ENCODE measurements around the gene GARIN3.
"Not testable (repeated sequence)": the region's sequence is repeated elsewhere in the genome, so short reads cannot be mapped to it uniquely, and the experiment has no call there.

The GARIN3 gene

DNA sequence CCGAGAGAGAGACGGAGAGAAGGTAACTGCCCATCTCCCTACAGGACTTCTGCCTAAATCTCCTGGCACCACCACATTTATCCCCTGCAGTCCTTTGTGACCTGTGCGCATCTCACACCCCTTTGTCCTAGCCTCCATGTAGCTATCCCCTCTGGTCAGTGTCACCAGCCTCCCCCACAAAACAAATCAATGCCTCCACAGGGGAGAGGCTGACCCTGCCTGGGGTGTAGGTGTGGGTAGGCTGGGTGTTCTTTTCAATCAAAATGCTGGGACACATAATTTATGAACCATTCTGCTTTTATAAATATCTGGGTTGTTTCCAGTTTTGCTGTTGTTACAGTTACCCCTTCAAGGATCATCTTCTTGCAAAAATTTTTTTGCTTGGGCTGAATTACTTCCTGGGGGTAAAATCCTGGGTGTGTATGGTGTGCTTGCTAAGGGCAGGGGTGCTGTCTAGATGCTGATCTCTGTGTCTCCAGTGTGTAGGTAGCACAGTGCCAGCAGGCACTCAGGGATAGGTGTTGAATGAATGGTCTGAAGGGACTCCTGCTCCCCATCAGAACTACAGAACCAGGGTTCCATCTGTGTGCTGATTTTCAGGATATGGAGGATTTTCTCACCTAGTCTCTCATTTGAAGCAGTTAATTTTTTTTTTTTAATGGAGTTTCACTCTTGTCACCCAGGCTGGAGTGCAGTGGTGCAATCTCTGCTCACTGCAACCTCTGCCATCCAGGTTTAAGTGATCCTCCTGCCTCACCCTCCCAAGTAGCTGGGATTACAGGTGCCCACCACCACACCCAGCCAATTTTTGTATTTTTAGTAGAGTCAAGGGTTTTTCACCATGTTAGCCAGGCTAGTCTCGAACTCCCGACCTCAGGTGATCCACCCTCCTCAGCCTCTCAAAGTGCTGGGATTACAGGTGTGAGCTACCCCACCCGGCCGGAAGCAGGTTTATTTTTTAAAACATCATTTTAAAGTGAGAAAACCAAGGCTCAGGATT, at the start of gene GARIN3:
Gene GARIN3, minus strand, starts transcription at position 51 of the 1,000 bp plus-strand sequence. CDS start 96 bp downstream, outside the sequence.
- DNase-seq: no peak

DNA sequence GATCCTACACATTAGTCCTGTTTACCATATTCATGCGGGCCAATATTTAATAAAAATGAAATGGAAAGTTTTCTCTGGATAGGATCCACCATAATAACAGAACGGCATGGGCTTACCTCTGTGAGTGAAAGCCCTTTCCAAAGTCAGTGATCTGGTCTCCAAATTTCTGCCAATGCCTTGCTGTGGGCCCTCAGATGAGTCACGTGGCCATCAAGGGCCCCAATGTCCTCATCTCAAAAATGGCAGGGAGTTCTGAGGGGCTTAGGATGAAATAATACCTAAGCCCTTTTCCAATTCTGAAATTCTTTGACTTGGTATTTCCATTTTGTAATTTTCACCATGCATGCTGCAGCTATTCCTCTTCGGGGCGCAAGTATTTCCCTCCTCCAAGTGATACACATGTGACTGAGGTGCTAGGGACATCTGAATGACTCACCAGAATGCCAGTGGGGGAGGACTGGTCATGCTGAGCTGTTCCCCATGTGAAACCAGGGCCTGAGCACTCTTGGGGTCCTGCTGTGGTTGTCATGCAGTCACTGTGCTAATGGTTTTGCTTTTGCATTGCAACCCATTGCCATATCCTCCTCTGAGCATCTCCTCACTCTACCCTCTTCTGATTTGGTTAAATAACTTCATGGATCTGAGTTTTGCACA, 49.6 kb upstream of the GARIN3 start:
- DNase-seq: no peak

DNA sequence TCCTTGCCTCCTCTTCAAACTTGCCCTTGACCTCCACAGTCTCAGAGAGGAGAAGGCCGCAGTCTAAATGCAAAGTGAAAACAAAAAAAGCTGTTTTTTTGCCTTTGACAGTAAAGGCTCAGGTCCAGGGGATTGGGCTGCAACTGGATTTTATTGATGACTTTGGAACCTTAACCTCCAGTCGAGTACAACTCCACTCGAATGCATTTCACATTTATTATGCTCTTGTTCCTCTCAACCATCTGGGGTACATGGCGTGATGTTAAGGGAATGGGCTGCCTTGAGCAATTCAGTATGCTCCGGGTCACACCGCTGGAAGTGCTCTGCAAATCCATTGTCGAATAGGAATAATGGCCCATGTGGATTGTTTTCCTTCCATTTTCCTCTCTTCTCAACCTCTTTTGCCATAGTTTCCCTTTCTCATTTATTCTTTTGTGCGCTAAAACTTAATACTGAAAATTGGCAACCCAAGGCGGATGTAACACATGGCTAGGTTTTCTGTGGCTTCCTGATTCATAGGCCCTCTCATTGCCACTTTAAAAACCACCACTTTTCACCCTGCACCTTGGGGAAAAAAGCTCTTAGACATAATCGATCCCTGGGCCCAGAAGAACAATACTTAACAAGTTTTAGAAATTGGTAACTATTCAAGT, 48.9 kb upstream of the GARIN3 start:
- no peak for DNase-seq

DNA sequence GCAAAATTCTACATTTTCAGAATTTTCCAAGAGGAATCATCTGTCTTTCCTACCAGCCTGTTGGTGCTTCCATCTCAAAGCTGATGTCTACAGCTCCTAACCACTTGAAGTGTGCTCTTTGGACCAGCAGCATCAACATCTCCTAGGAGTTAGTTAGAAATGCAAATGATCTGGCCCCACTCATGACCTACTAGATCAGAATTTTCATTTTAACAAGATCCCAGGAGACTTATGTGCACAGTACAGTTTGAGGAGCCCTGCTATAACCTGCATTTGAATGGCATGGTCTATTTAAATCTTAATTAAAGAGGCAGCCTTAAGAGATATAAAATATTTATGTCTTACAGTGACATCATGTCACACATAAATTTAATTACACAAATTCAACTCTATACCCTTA, 48.4 kb upstream of the GARIN3 start:
- no peak for DNase-seq

DNA sequence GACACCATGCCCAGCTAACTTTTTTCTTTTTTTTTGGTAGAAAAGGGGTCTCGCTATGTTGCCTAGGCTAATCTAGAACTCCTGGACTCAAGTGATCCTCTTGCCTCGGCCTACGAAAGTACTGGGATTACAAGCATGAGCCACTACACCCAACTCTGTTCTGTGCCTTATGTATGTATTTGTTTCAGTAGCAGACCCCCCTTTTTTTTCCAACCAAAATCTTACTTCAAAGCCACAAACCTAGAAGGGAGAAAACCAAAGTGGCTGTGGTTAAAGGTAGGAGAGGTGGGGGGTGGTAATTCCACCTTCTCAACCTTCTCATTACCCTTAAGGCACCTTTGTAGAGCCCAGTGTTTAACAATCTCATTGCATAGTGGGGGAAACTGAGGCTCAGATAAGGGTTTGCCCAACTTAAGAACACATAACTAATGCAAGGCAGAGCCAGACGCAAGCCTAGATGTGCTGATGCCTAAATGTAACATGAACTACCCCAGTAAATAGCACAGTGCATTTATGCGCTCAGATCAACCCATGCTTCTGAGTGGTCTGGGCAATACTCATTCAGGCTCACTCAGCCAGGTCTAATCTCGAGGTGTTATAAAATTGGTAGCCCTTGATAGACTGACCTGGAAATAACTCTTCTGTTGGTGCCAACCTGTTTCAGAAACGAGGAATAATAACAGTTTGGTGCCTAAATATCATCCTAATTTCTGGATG, 47.6 kb upstream of the GARIN3 start:
- no peak for DNase-seq

DNA sequence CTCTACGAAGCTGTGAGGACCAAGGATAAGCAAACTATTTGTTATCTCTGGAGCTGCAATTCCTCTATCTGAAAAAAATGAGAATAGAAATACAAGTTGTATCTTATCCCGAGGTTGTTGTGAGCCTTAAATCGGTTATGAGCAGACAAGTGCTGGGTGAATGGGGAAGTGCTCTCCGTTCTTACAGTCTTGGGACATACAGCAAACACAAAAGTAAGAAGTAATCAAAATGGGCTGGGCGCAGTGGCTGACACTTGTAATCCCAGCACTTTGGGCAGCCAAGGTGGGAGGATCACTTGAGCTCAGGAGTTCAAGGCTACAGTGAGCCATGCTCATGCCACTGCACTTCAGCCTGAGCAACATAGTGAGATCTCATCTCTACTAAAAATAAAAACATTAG, 46.2 kb upstream of the GARIN3 start:
- DNase-seq: no peak

DNA sequence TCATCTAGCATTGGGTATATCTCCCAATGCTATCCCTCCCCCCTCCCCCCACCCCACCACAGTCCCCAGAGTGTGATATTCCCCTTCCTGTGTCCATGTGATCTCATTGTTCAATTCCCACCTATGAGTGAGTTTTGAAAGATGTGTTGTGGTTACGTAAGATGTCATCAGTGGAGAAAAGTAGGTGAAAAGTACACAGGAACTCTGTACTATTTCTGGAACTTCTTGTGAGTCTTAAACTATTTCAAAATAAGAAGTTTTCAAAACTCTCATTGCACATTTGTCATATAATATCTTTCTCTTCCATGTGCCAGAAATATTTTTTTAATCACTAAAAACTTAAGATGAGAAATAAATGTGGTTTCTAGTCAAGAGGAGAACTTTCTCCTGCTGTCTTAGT, 44.6 kb upstream of the GARIN3 start:
- not testable (repeated sequence) for DNase-seq

DNA sequence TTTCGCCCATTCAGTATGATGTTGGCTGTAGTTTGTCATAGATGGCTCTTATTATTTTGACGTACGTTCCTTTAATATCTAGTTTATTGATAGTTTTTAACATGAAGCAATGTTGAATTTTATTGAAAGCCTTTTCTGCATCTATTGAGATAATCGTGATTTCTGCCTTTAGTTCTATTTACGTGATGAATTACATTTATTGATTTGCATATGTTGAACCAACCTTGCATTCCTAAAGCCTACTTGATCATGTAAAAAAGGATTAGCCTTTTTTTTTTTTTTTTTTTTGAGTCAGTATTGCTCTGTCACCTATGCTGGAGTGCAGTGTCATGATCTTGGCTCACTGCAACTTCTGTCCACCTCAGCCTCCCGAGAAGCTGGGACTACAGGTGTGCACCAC, 39.6 kb upstream of the GARIN3 start:
- DNase-seq: no peak

DNA sequence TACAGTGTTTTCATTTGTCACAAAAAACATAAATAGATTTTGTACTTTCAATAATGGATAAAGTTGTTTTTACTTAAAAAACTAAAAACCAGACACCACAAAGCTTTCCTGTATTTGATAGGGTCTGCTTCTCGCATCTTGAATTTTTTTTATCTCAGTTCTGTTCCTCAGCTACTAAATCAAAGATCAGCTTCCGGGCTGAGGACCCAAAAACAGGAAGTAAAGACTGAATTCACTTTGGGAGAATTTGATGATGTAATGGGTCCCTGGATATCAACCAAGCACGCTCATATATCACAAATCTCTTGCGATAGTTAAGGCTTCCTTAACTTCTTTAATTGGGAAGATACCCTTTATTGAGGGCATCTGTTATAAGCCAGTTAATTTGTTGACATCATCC, 38.7 kb upstream of the GARIN3 start:
- no peak for DNase-seq

DNA sequence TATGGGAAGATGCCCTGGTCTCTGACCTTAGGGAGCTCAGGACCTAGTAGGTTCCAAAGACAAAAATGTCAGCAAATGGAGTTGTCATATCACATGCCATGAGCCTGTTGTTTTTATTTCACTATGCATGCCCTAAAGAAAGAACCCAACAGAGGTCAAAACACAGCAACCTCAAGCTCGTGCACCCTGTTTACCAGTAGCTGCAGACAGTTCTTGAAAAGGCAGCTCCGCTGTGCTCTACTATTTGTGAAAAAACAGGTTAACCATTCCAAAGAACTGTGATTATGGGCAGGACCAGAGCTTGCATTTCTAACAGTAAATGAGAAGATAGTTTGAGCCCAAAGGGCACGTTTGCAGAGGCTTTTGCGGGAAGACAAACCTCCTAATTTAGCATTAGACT, 37.4 kb upstream of the GARIN3 start:
- DNase-seq: no peak

DNA sequence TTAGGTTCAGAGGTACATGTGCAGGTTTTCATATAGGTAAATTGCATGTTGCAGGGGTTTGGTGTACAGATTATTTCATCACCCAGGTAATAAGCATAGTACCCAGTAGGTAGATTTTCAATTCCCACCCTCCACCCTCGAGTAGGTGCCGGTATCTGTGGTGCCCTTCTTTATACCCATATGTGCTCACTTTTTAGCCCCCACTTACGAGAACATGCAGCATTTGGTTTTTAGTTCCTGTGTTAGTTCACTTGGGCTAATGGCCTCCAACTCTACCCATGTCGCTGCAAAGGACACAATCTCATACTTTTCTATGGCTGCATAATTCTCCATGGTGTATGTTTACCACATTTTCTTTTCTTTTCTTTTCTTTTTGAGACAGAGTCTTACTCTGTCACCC, 35.8 kb upstream of the GARIN3 start:
- no peak for DNase-seq

DNA sequence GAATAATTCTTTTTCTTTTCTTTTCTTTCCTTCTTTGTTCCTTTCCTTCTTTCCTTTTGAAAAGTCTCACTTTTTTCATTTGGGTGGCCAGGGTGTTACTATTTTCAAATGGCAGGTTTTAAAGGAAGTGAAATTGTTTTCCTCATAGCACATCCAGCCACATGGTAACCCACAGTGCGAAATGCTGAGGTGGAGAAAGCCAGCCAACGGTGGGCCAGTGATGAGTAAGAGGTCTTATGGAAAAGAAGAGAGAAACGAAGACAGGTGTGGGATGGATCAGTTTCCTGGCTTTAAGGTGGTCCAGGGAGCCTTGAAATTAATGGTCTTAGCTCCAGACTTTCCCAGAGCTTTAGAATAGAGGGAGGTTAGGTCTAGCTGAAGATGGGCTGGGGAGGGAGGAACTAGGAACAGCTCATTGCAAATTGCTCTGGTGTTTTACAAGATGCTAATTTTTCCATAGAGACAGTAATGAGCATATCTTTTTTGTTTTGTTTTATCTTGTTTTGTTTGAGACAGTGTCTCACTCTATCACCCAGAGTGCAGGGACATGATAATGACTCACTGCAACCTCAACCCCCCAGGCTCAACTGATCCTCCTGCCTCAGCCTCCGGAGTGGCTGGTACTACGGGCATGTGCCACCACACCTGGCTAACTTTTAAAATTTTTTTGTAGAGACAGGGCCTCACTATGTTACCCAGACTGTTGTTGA, 32.4 kb upstream of the GARIN3 start:
- DNase-seq: no peak

DNA sequence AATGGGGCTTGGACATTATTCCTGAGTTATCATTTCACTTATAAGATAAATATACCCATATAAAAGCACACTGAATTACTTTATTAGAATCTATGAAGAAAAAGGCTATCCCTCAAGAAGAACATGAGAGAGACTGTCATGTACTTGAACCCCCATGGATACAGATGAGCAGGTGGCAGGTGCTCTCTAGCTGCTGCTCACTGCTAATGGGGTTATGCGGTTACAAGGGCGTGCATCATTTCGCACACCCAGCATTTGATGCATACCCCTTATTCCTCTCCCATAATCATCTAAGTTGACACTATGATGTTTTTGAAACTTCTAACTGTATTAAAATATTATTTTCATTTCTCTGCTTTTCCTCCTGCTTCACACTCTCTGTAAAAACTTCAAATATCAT, 31.0 kb upstream of the GARIN3 start:
- no peak for DNase-seq

DNA sequence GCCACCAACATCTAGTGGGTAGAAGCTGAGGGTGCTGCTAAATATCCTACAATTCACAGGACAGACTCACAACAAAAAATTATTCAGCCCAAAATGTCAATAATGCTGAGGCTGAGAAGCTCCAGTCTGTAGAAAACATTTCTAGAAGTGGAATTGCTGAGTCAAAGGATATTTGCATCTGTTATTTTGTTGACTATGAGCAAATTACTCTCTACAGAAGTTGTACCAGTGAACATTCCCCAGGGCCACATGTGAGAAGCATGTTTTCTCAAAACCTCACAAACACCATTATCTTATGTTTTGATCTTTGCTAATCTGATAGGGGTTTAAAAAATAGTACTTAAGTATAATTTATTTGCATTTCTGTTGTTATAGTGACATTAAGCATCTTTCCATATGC, 30.0 kb upstream of the GARIN3 start:
- DNase-seq: no peak

DNA sequence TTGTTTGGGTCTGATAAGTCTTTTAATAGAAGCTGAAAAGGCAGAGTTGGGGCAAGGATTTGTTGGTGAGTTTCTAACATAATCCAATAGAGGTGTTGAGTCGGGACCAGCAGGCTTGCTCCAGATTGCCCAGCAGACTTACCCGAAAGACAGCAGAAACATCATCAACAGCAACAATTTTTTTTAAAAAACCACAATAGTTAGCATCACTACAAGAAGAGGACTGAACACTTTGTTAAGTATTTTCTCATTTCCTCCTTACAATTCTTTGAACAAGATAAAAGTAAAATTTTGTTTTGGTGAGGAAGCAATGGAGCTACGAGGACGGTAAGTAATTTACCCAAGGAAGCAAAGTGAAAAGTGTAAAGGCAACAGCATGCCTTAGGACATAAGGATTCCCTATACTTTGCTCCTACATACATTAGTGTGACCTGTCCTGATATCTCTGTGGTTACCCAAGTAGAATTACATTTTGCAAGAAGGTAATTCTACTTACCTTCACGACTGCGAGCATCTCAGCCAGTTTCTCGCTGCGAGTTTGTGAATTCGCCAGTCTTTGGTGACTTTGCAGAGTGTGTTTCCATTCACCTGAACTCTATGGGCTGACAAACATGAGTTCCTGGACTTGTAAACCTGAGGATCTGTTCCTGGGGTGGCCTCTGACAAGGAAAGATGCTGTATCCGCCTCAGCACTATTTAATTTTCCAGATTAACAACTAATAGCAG, 27.8 kb upstream of the GARIN3 start:
- no peak for DNase-seq

DNA sequence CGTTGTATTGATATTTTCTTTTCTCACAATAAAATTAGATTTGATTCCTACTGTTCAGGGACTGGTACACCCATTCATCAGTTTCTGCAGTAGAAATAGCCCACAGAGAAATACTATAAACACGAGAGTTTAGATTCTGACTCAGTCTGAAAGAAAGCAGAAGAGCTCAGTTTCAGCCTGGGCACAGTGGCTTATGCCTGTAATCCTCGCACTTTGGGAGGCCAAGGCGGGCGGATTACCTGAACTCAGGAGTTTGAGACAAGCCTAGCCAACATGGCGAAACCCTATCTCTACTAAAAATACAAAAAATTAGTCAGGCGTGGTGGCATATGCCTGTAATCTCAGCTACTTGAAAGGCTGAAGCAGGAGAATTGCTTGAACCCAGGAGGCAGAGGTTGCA, 23.2 kb upstream of the GARIN3 start:
- no peak for DNase-seq

DNA sequence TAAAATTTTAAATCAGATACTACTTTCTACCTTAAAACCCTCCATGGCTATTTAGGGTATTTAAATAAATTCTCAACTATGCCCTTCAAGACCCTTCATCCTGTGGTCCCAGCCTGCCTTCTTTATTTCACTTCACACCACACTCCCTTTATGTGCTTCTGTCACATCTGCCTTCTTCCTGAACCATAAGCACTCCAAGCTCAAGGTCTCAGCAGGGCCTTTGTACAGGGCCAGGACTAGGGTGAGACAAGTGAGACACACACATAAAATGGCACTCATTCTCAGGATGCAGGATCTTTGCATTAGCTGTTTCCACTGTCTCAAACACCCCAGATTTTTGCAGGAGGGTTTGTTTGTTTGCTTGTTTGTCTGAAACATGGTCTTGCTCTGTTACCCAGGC, 22.2 kb upstream of the GARIN3 start:
- DNase-seq: no peak

DNA sequence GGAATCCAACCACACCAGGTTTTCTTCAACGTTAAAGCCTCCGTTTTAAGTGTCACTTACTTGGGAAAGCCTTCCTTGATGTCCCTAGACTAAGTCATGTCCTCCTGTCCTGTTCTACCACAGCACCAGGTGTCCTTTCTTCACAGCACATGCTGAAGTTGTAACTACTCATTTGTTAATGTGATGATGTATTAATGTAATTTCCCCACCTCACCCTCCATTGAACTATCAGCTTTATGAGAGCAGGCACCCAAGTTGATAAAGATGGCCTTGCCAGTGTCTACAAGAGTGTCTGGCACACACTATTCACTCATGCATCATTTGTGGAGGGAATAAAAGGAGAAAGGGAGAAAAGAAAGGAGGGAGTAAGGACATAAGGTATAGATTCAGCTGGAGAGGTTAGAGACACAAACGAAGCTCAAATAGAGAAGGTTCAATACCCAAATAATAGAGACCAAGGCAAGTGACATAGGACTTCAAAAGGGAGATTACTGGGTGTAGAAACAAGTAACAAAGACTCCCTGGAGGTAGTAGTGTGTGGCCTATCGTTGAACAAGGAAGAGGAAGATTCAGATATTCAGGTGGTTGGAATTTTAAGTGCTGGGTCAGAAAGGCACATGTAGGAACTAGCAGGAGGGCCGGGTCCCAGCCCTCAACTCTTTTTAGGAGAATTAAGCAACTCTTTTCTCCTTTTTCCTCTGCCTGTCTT, 21.1 kb upstream of the GARIN3 start:
- DNase-seq: no peak

DNA sequence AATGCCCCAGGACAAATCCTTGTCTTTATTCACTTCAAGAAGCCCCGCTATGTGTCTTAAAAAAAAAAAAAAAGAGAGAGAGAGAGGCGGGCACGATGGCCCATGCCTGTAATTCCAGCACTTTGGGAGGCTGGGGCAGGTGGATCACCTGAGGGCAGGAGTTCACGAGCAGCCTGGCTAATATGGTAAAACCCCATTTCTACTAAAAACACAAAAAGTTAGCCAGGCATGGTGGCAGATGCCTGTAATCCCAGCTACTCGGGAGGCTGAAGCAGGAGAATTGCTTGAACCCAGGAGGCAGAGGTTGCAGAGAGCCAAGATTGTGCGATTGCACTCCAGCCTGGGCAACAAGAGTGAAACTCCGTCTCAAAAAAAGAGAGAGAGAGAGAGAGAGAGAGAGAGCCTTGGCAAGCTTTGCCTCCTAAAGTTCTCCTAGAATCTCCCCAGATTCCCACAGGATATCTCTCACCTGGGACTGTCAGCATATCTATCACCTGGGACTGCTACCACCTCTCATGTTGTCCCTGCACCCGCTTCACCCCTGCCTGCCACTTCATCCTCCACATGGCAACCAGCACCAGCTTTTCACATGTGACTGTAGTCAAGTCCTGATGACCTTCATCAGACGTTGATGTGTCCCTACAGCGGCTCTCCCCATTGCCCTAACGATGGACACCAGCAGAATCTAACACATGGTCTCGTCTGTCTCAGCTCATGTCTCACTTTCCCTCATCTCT, 20.4 kb upstream of the GARIN3 start:
- DNase-seq: no peak

DNA sequence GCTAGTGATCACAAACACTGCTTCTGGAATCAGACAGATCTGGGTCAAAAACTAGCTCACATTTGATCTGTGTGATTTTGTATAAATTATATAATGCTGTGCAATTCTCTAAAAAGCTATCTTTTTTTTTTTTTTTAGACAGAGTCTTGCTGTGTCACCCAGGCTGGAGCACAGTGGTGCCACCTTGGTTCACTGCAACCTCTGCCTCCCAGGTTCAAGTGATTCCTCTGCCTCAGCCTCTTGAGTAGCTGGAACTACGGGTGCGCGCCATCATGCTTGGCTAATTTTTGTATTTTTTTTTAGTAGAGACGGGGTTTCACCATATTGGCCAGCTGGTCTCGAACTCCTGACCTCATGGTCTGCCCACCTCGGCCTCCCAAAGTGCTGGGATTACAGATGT, 19.1 kb upstream of the GARIN3 start:
- not testable (repeated sequence) for DNase-seq

Measured in amniotic stem cell (primary cell).